ENCODE data around the gene OSBPL7. TPM values are rescaled to one million over a fixed set of nuclear protein-coding genes. Genes with fewer than 3 reads are reported as not detected.

Gene OSBPL7
- total RNA-seq, 4 donors from 2014 or later, result 1.1 to 4.6 (median 1.6) TPM

- Histone ChIP-seq H3K27ac (no peak overlapping the region), H3K4me1 (no peaks in the 10 kb centered on the region), H3K9me3 (no peaks in the 10 kb centered on the region), H3K4me3 (no peak overlapping the region), H3K27me3 (peaks cover 0 to 35% (median 3%) of the 10 kb centered on the region in 4 donors), H3K36me3 (no peaks in the 10 kb centered on the region)
- no peak for TF ChIP-seq POLR2A (IDR thresholded peaks at IDR 0.05)
- TF ChIP-seq, protein P1, sequence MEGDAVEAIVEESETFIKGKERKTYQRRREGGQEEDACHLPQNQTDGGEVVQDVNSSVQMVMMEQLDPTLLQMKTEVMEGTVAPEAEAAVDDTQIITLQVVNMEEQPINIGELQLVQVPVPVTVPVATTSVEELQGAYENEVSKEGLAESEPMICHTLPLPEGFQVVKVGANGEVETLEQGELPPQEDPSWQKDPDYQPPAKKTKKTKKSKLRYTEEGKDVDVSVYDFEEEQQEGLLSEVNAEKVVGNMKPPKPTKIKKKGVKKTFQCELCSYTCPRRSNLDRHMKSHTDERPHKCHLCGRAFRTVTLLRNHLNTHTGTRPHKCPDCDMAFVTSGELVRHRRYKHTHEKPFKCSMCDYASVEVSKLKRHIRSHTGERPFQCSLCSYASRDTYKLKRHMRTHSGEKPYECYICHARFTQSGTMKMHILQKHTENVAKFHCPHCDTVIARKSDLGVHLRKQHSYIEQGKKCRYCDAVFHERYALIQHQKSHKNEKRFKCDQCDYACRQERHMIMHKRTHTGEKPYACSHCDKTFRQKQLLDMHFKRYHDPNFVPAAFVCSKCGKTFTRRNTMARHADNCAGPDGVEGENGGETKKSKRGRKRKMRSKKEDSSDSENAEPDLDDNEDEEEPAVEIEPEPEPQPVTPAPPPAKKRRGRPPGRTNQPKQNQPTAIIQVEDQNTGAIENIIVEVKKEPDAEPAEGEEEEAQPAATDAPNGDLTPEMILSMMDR (IDR thresholded peaks at IDR 0.05), result no peak
- intact Hi-C loops (cut with DNase I), result loop anchor here (10.0 kb wide), 1 partner anchor 83 kb away; no protein-coding TSS in a partner anchor
- DNase-seq, result no peak
- WGBS, 2 donors, result 33 to 52% methylated on average over 2 of the region's 2 CpGs
These were observed 23.8 kb downstream of the OSBPL7 start for GRCh38 chr17:47797797-47798196.

- H3K4me1 ChIP-seq, result peaks cover 8 to 12% (median 9%) of the 10 kb centered on the region in 3 donors
- no peak overlapping the region for H3K27ac ChIP-seq
- H3K27me3 ChIP-seq, result peaks cover 0 to 75% (median 18%) of the 10 kb centered on the region in 4 donors
- intact Hi-C loops (cut with DNase I), result loop anchor here (10.0 kb wide), 1 partner anchor 78 kb away; no protein-coding TSS in a partner anchor
- DNase-seq, result no peak
- H3K36me3 ChIP-seq, result no peaks in the 10 kb centered on the region
- no peak for TF ChIP-seq POLR2A (IDR thresholded peaks at IDR 0.05)
- TF ChIP-seq, protein P1 (IDR thresholded peaks at IDR 0.05), result no peak
- 61 to 71% methylated on average over 6 of the region's 6 CpGs for WGBS, 2 donors
- no peaks in the 10 kb centered on the region for H3K9me3 ChIP-seq
- no peak overlapping the region for H3K4me3 ChIP-seq
These were observed 28.6 kb downstream of the OSBPL7 start for GRCh38 chr17:47792979-47793378.

GRCh38 chr17:47792457-47792856, 29.1 kb downstream of the OSBPL7 start:
- H3K9me3 ChIP-seq, result no peaks in the 10 kb centered on the region
- TF ChIP-seq, protein P1 (IDR thresholded peaks at IDR 0.05), result no peak
- no peak for TF ChIP-seq POLR2A (IDR thresholded peaks at IDR 0.05)
- H3K36me3 ChIP-seq, result no peaks in the 10 kb centered on the region
- H3K4me1 ChIP-seq, result peaks cover 8 to 12% (median 9%) of the 10 kb centered on the region in 3 donors
- WGBS, 2 donors, result 75 to 82% methylated on average over 1 of the region's 1 CpG
- H3K27me3 ChIP-seq, result peaks cover 0 to 80% (median 18%) of the 10 kb centered on the region in 4 donors
- intact Hi-C loops (cut with DNase I), result loop anchor here (10.0 kb wide), 1 partner anchor 78 kb away; no protein-coding TSS in a partner anchor
- no peak for DNase-seq
- H3K4me3 ChIP-seq, result no peak overlapping the region
- no peak overlapping the region for H3K27ac ChIP-seq

DNA sequence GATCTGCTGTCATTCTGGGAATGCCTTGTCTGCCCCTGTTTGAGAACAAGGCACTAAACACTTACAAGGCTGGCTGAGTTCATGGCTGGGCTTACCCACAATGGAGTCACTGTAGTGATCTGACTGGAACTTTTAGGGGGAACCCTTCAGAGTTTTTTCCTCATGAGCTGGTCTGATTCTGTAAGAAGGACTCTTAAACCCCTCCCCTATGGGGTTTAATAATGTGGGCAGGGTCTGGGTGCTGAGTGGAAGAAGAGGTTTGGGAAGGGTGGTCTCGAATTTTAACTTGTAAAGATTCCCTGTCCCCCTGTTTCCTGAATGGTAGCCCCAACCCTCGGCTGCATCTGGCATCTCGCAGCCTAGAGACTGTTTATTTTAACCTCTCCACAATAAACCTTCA, 30.6 kb downstream of the OSBPL7 start:
- H3K9me3 ChIP-seq, result no peaks in the 10 kb centered on the region
- WGBS, 2 donors, result 26 to 35% methylated on average over 3 of the region's 3 CpGs
- H3K36me3 ChIP-seq, result no peaks in the 10 kb centered on the region
- H3K4me3 ChIP-seq, result no peak overlapping the region
- TF ChIP-seq, protein P1 (IDR thresholded peaks at IDR 0.05), result no peak
- no peak for TF ChIP-seq POLR2A (IDR thresholded peaks at IDR 0.05)
- intact Hi-C loops (cut with DNase I), result loop anchor here (10.0 kb wide), 1 partner anchor 76 kb away; no protein-coding TSS in a partner anchor
- H3K27ac ChIP-seq, result no peak overlapping the region
- peaks cover 8 to 12% (median 9%) of the 10 kb centered on the region in 3 donors for H3K4me1 ChIP-seq
- no peak for DNase-seq
- H3K27me3 ChIP-seq, result peaks cover 0 to 86% (median 18%) of the 10 kb centered on the region in 4 donors

DNA sequence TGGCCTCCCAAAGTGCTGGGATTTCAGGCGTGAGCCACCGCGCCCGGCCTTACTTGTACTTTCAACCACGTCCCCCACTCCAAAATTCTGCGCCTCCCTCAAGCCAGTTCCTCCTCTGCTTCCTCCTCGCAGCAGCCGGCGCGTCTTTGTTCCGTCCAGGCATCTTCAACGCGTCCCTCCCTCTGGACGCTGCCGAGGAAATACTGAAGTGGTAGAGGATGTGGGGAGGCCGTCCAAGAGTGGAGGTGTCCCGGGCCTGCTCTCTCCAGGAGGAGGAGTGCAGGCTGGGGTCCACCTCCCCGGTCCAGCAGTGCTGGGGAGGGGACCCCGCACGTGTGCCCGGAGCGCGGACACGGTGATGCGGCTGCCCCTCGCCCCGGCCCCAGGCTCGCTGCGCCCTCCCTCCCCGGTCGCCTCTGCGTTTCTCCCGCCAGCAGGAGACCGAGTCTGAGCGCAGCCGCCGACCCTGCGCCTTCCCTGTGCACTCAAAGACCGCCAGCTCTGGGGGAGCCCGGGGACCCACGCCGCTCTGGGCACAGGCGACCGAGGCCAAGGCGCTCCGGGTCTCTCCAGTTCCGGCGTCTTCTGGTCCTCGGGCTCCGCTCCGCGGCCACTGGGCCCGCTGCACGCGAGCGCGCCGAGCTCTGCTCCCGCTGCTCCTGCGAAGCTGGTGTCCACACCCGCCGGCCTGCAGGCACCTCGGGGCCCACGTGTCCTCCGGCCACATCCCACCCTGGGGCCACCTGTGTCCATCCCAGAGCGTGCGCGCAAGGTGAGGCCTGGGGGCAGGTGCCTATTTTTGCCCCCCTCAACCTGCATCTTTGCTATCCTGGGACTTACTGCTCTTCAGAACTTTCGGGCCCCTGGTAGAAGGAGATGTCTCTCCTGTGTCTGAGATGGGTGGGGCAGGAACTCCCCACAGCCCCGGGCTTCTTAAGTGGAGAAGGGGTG, 31.7 kb downstream of the OSBPL7 start:
- intact Hi-C loops (cut with DNase I), result loop anchor here (10.0 kb wide), 1 partner anchor 75 kb away; no protein-coding TSS in a partner anchor

More for the DNA sequence above, 31.7 kb downstream of the OSBPL7 start:
- H3K27ac ChIP-seq, result no peak overlapping the region
- peaks cover 0 to 93% (median 18%) of the 10 kb centered on the region in 4 donors for H3K27me3 ChIP-seq
- TF ChIP-seq POLR2A (IDR thresholded peaks at IDR 0.05), result no peak
- TF ChIP-seq, protein P1 (IDR thresholded peaks at IDR 0.05), result peak in 5 of 6 experiments; percentile 19 to 57 (median 34)
- H3K9me3 ChIP-seq, result no peaks in the 10 kb centered on the region
- H3K4me3 ChIP-seq, result peak overlapping the region; percentile 14 to 65 (median 44)
- no peaks in the 10 kb centered on the region for H3K36me3 ChIP-seq
- WGBS, 2 donors, result 5 to 8% methylated on average over 10 to 22 of the region's 70 CpGs
- no peak for DNase-seq
- H3K4me1 ChIP-seq, result peaks cover 8 to 12% (median 9%) of the 10 kb centered on the region in 3 donors

Measured in esophagus squamous epithelium (tissue), 5 donors.